Measurements from ENCODE around the gene GMEB1.

DNA sequence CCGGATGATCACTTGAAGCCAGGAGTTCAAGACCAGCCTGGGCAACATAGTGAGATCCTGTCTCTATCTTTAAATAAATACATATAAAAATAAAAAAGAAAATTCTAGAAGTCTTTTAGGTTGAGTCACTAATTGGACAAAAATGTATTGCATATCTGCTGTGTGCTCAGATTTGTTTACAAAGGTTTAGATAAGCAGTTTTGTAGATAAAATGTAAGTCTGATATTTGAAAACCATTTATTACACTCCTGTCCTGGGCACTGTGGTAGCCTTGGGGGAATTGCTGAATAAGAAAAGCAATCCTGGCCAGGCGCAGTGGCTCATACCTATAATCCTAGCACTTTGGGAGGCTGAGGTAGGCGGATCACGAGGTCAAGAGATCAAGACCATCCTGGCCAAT lies 11.6 kb downstream of the GMEB1 start:
- TF ChIP-seq, protein P1, sequence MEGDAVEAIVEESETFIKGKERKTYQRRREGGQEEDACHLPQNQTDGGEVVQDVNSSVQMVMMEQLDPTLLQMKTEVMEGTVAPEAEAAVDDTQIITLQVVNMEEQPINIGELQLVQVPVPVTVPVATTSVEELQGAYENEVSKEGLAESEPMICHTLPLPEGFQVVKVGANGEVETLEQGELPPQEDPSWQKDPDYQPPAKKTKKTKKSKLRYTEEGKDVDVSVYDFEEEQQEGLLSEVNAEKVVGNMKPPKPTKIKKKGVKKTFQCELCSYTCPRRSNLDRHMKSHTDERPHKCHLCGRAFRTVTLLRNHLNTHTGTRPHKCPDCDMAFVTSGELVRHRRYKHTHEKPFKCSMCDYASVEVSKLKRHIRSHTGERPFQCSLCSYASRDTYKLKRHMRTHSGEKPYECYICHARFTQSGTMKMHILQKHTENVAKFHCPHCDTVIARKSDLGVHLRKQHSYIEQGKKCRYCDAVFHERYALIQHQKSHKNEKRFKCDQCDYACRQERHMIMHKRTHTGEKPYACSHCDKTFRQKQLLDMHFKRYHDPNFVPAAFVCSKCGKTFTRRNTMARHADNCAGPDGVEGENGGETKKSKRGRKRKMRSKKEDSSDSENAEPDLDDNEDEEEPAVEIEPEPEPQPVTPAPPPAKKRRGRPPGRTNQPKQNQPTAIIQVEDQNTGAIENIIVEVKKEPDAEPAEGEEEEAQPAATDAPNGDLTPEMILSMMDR (IDR thresholded peaks at IDR 0.05; ENCODE audit: poor library complexity) = no peak
- TF ChIP-seq EZH2 (IDR thresholded peaks at IDR 0.05; ENCODE audit: borderline replicate concordance) = no peak

All from hepatocyte (in vitro differentiated cells).